Cardiac muscle cell (in vitro differentiated cells and primary cell): ENCODE data around the gene MOSPD2. TPM values are rescaled to one million over a fixed set of nuclear protein-coding genes. Genes with fewer than 3 reads are reported as not detected.

ENCODE experiments used
- DNase-seq, 2 donors: peaks; one replicate each; pipeline versions ENCODE4 v3.0.0 to v3.0.0-alpha.2; 2010 to 2017; ENCODE audit warnings: low read depth in 1 of 2, low spot score in 1 of 2
- H3K27ac ChIP-seq: fragments of 200-600 bp; sonication (generic); 2 replicates; pipeline ENCODE4 v1.5.1; 2016
- H3K27me3 ChIP-seq: fragments of 200-600 bp; sonication (generic); 2 replicates; pipeline ENCODE4 v1.6.0; 2016; ENCODE audit warnings: control low read depth
- H3K36me3 ChIP-seq: fragments of 200-600 bp; sonication (generic); 2 replicates; pipeline ENCODE4 v1.5.1; 2016; ENCODE audit warnings: control low read depth
- H3K4me1 ChIP-seq: fragments of 200-600 bp; sonication (generic); 2 replicates; pipeline ENCODE4 v1.8.1; 2017; ENCODE audit warnings: low read depth, mild to moderate bottlenecking, mixed run types
- H3K4me3 ChIP-seq: fragments of 200-600 bp; sonication (generic); 2 replicates; pipeline ENCODE4 v1.5.1; 2016; ENCODE audit warnings: mild to moderate bottlenecking
- H3K9me3 ChIP-seq: fragments of 200-600 bp; sonication (generic); 2 replicates; pipeline ENCODE4 v1.5.1; 2017; ENCODE audit warnings: low read depth, mild to moderate bottlenecking, control low read depth
- CTCF ChIP-seq: IDR thresholded peaks from 2 replicates; pipeline ENCODE4 v1.5.1; 2012; ENCODE audit warnings: low read depth, mild to moderate bottlenecking, low read length
- polyA plus RNA-seq: library from polyadenylated mRNA; unstranded; fragments of >200 nt; fragmentation: Nextera tagmentation; extraction: Ambion mirVana; gene quantifications from 2 replicates; pipeline ENCODE4 v1.2.1, GENCODE V29; 2016
- total RNA-seq: library from RNA; depleted of rRNA; stranded (reverse); fragments of >200 nt; gene quantifications from 2 replicates; pipeline ENCODE4 v1.2.3, GENCODE V29; 2016

The MOSPD2 gene
- total and polyA plus RNA-seq, 2 experiments from 2014 or later: 5.8 to 10.3 TPM

- Histone ChIP-seq H3K27ac (no peak overlapping the region), H3K27me3 (no peaks in the 10 kb centered on the region), H3K4me1 (no peaks in the 10 kb centered on the region), H3K36me3 (no peaks in the 10 kb centered on the region), H3K9me3 (no peaks in the 10 kb centered on the region), H3K4me3 (no peak overlapping the region)
- TF ChIP-seq CTCF: no peak
- DNase-seq: no peak
These were observed 40.6 kb upstream of the MOSPD2 start for GRCh38 chrX:14832586-14832985.

GRCh38 chrX:14837155-14837554 is 36.1 kb upstream of the MOSPD2 start:
- no peak overlapping the region for H3K27ac ChIP-seq
- H3K36me3 ChIP-seq: no peaks in the 10 kb centered on the region
- H3K4me3 ChIP-seq: no peak overlapping the region
- H3K27me3 ChIP-seq: no peaks in the 10 kb centered on the region
- H3K9me3 ChIP-seq: no peaks in the 10 kb centered on the region
- H3K4me1 ChIP-seq: no peaks in the 10 kb centered on the region
- TF ChIP-seq CTCF: no peak
- no peak for DNase-seq

- H3K36me3 ChIP-seq: no peaks in the 10 kb centered on the region
- H3K4me3 ChIP-seq: no peak overlapping the region
These were observed 29.6 kb upstream of the MOSPD2 start for GRCh38 chrX:14843666-14844065.

GRCh38 chrX:14851526-14851925 is 21.7 kb upstream of the MOSPD2 start:
- H3K27ac ChIP-seq: no peak overlapping the region
- no peak overlapping the region for H3K4me3 ChIP-seq
- H3K27me3 ChIP-seq: no peaks in the 10 kb centered on the region
- DNase-seq: no peak
- TF ChIP-seq CTCF: no peak
- no peaks in the 10 kb centered on the region for H3K4me1 ChIP-seq
- H3K9me3 ChIP-seq: no peaks in the 10 kb centered on the region
- no peaks in the 10 kb centered on the region for H3K36me3 ChIP-seq

More at GRCh38 chrX:14843666-14844065, 29.6 kb upstream of the MOSPD2 start:
- H3K27me3 ChIP-seq: no peaks in the 10 kb centered on the region
- no peak overlapping the region for H3K27ac ChIP-seq
- H3K4me1 ChIP-seq: no peaks in the 10 kb centered on the region
- DNase-seq: no peak
- no peak for TF ChIP-seq CTCF
- no peaks in the 10 kb centered on the region for H3K9me3 ChIP-seq

- no peaks in the 10 kb centered on the region for H3K4me1 ChIP-seq
- no peak overlapping the region for H3K27ac ChIP-seq
- TF ChIP-seq CTCF: no peak
- H3K9me3 ChIP-seq: no peaks in the 10 kb centered on the region
- H3K27me3 ChIP-seq: no peaks in the 10 kb centered on the region
- DNase-seq: peak in 1 of 2 donors; percentile 14
- H3K4me3 ChIP-seq: no peak overlapping the region
- no peaks in the 10 kb centered on the region for H3K36me3 ChIP-seq
These were observed 8.6 kb upstream of the MOSPD2 start for GRCh38 chrX:14864631-14865030.

- peak in 1 of 2 donors; percentile 43 for DNase-seq
- Histone ChIP-seq H3K9me3 (no peaks in the 10 kb centered on the region), H3K4me3 (no peak overlapping the region), H3K27me3 (no peaks in the 10 kb centered on the region), H3K27ac (no peak overlapping the region), H3K36me3 (no peaks in the 10 kb centered on the region), H3K4me1 (no peaks in the 10 kb centered on the region)
- TF ChIP-seq CTCF: no peak
These were observed 8.0 kb upstream of the MOSPD2 start for GRCh38 chrX:14865201-14865600.
